A549 (cell line): ENCODE measurements around the gene MESP2.
A peak's percentile ranks its signal among the peaks of the same experiment; 100 is the strongest.

Experiments
- BHLHE40 ChIP-seq: IDR thresholded peaks from 2 replicates; pipeline ENCODE4 v1.6.1; 2012; ENCODE audit warnings: low read depth, low read length, inconsistent platforms
- CTCF ChIP-seq: fragments of >200 bp; sonication (Bioruptor Twin); formaldehyde crosslinking; IDR thresholded peaks from 3 replicates; pipeline ENCODE4 v1.5.1; 2016
- HMGXB4 ChIP-seq: fragments of 250-450 bp; sonication (Bioruptor Pico); IDR thresholded peaks from 2 replicates; pipeline ENCODE4 v1.5.0; 2021; ENCODE audit warnings: mild to moderate bottlenecking, moderate library complexity, borderline replicate concordance
- MAX ChIP-seq: IDR thresholded peaks from 2 replicates; pipeline ENCODE4 v1.6.1; 2012

GRCh38 chr15:89740137-89740536, 36.0 kb upstream of the MESP2 start:
- TF ChIP-seq CTCF = peak; percentile 96
- no peak for TF ChIP-seq MAX
- TF ChIP-seq HMGXB4 (CRISPR knock-in tag) = no peak
- no peak for TF ChIP-seq BHLHE40
